AG04449 (cell line): Measurements from ENCODE around the gene SYCE3.
"Not testable (repeated sequence)": the region's sequence is repeated elsewhere in the genome, so short reads cannot be mapped to it uniquely, and the experiment has no call there.

Experiments used
- CTCF ChIA-PET: fragments of 350-600 bp; formaldehyde crosslinking; extraction: SDS; loops from one replicate; lab custom pipeline; 2021; ENCODE audit warnings: antibody characterized with exemption; lab: Yijun Ruan, JAX
- POLR2A ChIA-PET: fragments of 400-600, 350-600 bp; formaldehyde crosslinking; extraction: SDS; loops from one replicate; lab custom pipeline; 2020; ENCODE audit warnings: antibody characterized with exemption, inconsistent platforms; lab: Yijun Ruan, JAX
- DNase-seq: peaks from one replicate; pipeline ENCODE4 v3.0.0-alpha.2; 2010; ENCODE audit warnings: low read depth, low spot score
- H3K4me3 ChIP-seq: 2 replicates; pipeline ENCODE4 v1.5.1; 2011; ENCODE audit warnings: low read depth, mild to moderate bottlenecking, control low read depth, low read length
- CTCF ChIP-seq: IDR thresholded peaks from one replicate; pipeline ENCODE4 v1.5.1; 2011; ENCODE audit warnings: mild to moderate bottlenecking, moderate library complexity, low read length, control low read depth, inconsistent platforms; ENCODE audit not compliant: insufficient read depth; ENCODE audit errors: missing control alignments

The SYCE3 gene

GRCh38 chr22:50522806-50523438 is 39.8 kb downstream of the SYCE3 start:
- H3K4me3 ChIP-seq, result no peak overlapping the region
- DNase-seq, result no peak
- POLR2A ChIA-PET, result interaction anchor here (0.8 kb wide), 1 partner anchor 15 kb away, joined by 3 read pairs; the partner anchor contains the start of genes LMF2 and NCAPH2
- no peak for TF ChIP-seq CTCF
- CTCF ChIA-PET, result interaction anchor here (1.0 to 1.3 kb wide), 2 partner anchors 14 to 98 kb away, joined by 3 to 5 read pairs; no protein-coding TSS in a partner anchor

GRCh38 chr22:50522208-50522805 is 40.4 kb downstream of the SYCE3 start:
- H3K4me3 ChIP-seq, result no peak overlapping the region
- TF ChIP-seq CTCF, result no peak
- CTCF ChIA-PET, result interaction anchor here (1.0 to 1.3 kb wide), 2 partner anchors 14 to 99 kb away, joined by 3 to 5 read pairs; no protein-coding TSS in a partner anchor
- POLR2A ChIA-PET, result interaction anchor here (0.8 kb wide), 1 partner anchor 14 kb away, joined by 3 read pairs; the partner anchor contains the start of genes LMF2 and NCAPH2
- no peak for DNase-seq

- CTCF ChIA-PET, result interaction anchor here (1.3 kb wide), 1 partner anchor 99 kb away, joined by 5 read pairs; no protein-coding TSS in a partner anchor
- POLR2A ChIA-PET, result no interaction called here
- no peak for TF ChIP-seq CTCF
- no peak overlapping the region for H3K4me3 ChIP-seq
- DNase-seq, result no peak
These were observed 41.0 kb downstream of the SYCE3 start for GRCh38 chr22:50521710-50522109.

- ChIA-PET CTCF (no interaction called here), POLR2A (no interaction called here)
- TF ChIP-seq CTCF, result no peak
- no peak overlapping the region for H3K4me3 ChIP-seq
- DNase-seq, result no peak
These were observed 41.8 kb downstream of the SYCE3 start for GRCh38 chr22:50520826-50521453.

- DNase-seq, H3K4me3 ChIP-seq, POLR2A ChIA-PET: not testable (repeated sequence)
- CTCF ChIA-PET, result interaction anchor here (0.7 kb wide), 1 partner anchor 10 kb away, joined by 3 read pairs; no protein-coding TSS in a partner anchor
These were observed 42.5 kb downstream of the SYCE3 start for GRCh38 chr22:50520184-50520583.

GRCh38 chr22:50519151-50519550 is 43.6 kb downstream of the SYCE3 start:
- DNase-seq, result no peak
- no peak overlapping the region for H3K4me3 ChIP-seq
- TF ChIP-seq CTCF, result no peak
- ChIA-PET POLR2A (no interaction called here), CTCF (interaction anchor here (0.9 kb wide), 1 partner anchor 16 kb away, joined by 3 read pairs; no protein-coding TSS in a partner anchor)
